OCI-LY7 (cell line): ENCODE results near the gene DDX39B. TPM values are rescaled to one million over a fixed set of nuclear protein-coding genes. Genes with fewer than 3 reads are reported as not detected.

Source experiments
- BruUV-seq: library from RNA; stranded (reverse); fragments of 400-500 nt; replicated peaks from 2 replicates; lab custom pipeline; 2021; lab: Mats Ljungman, UMichigan
- CTCF ChIA-PET: fragments of 300-600 bp; sonication (Branson Sonifier 250); formaldehyde crosslinking; loops from one replicate; lab custom pipeline; 2022; ENCODE audit warnings: antibody characterized with exemption; ENCODE audit not compliant: unreplicated experiment; lab: Charles Lee
- POLR2A ChIA-PET: fragments of 300-600 bp; sonication (Branson Sonifier 250); formaldehyde crosslinking; loops from one replicate; lab custom pipeline; 2022; ENCODE audit warnings: antibody characterized with exemption; lab: Charles Lee
- DNase-seq: peaks from one replicate; pipeline ENCODE4 v3.0.0-alpha.2; 2015; ENCODE audit warnings: low spot score
- H2AFZ ChIP-seq: fragments of 200-600 bp; sonication (generic), shearing (Covaris generic); 2 replicates; pipeline ENCODE4 v1.6.1; 2014; ENCODE audit warnings: mild to moderate bottlenecking, antibody characterized with exemption, low read length, moderate library complexity
- H3K27ac ChIP-seq: fragments of 200-600 bp; sonication (generic); 2 replicates; pipeline ENCODE4 v1.5.1; 2014; ENCODE audit warnings: mixed run types, low read depth, mild to moderate bottlenecking, moderate library complexity, low read length, inconsistent platforms; ENCODE audit not compliant: poor library complexity, severe bottlenecking
- H3K36me3 ChIP-seq: fragments of 200-600 bp; sonication (generic); 2 replicates; pipeline ENCODE4 v1.6.1; 2014; ENCODE audit warnings: mild to moderate bottlenecking, antibody characterized with exemption, low read length, moderate library complexity, mixed read lengths; ENCODE audit not compliant: insufficient read depth
- H3K4me1 ChIP-seq: fragments of 200-600 bp; sonication (generic); 2 replicates; pipeline ENCODE4 v1.5.1; 2014; ENCODE audit warnings: mild to moderate bottlenecking, low read length; ENCODE audit not compliant: insufficient read depth, poor library complexity, severe bottlenecking
- H3K4me2 ChIP-seq: fragments of 200-600 bp; sonication (generic); 2 replicates; pipeline ENCODE4 v1.6.1; 2014; ENCODE audit warnings: mild to moderate bottlenecking, low read length
- H3K4me3 ChIP-seq: fragments of 200-600 bp; sonication (generic); 2 replicates; pipeline ENCODE4 v1.5.1; 2014; ENCODE audit warnings: mild to moderate bottlenecking, low read depth, low read length; ENCODE audit not compliant: poor library complexity, severe bottlenecking
- H3K79me2 ChIP-seq: fragments of 200-600 bp; sonication (generic); 2 replicates; pipeline ENCODE4 v1.6.1; 2016; ENCODE audit warnings: low read depth, mild to moderate bottlenecking, low read length, moderate library complexity, mixed read lengths; ENCODE audit not compliant: insufficient read depth
- H3K9me2 ChIP-seq: fragments of 200-600 bp; sonication (generic); 2 replicates; pipeline ENCODE4 v1.6.1; 2016; ENCODE audit warnings: mild to moderate bottlenecking, low read length, mixed read lengths; ENCODE audit not compliant: insufficient read depth
- H3K9me3 ChIP-seq: fragments of 200-600 bp; sonication (generic); 2 replicates; pipeline ENCODE4 v1.6.1; 2014; ENCODE audit warnings: mild to moderate bottlenecking, mixed run types, low read length, mixed read lengths
- H4K20me1 ChIP-seq: fragments of 200-600 bp; sonication (generic); 2 replicates; pipeline ENCODE4 v1.6.1; 2014; ENCODE audit warnings: mild to moderate bottlenecking, antibody characterized with exemption, low read length, moderate library complexity, mixed read lengths; ENCODE audit not compliant: insufficient read depth
- CTCF ChIP-seq: fragments of 200-600 bp; sonication (generic); conservative IDR thresholded peaks from 2 replicates; pipeline ENCODE4 v1.5.1; 2014; ENCODE audit warnings: mild to moderate bottlenecking, antibody characterized with exemption, low read length, moderate library complexity, mixed read lengths
- EZH2phosphoT487 ChIP-seq: fragments of 200-600 bp; sonication (generic); IDR thresholded peaks from 2 replicates; pipeline ENCODE4 v1.6.1; 2018; ENCODE audit warnings: low read depth, borderline replicate concordance, mild to moderate bottlenecking, mixed run types, antibody characterized with exemption, low read length, moderate library complexity, mixed read lengths
- intact Hi-C: fragments of 100-400 bp; cut with micrococcal nuclease; formaldehyde crosslinking; loops from one replicate; pipeline ENCODE4 v1.10.0; 2022; ENCODE audit not compliant: unreplicated experiment
- total RNA-seq, 2 experiments: library from RNA; depleted of rRNA in 1 of 2; stranded (reverse); fragments of >200 nt in 1 of 2; shearing (Covaris generic) in 1 of 2; gene quantifications; 2 replicates each; pipeline ENCODE4 v1.2.3, GENCODE V29; 2014 to 2022

Gene DDX39B
- total RNA-seq, 2 experiments from 2014 or later: 481 to 736 TPM

GRCh38 chr6:31558631-31559500, 17.1 kb upstream of the DDX39B start:
- H3K9me2 ChIP-seq: no peaks in the 10 kb centered on the region
- ChIA-PET POLR2A (interaction anchor here (0.9 to 1.9 kb wide), 5 partner anchors 10 to 24 kb away, joined by 3 to 5 read pairs (median 4); partner anchors contain the start of gene TNF), CTCF (interaction anchor here (1.6 kb wide), 1 partner anchor 14 kb away, joined by 3 read pairs; no protein-coding TSS in a partner anchor)
- no peaks in the 10 kb centered on the region for H3K9me3 ChIP-seq
- no peaks in the 10 kb centered on the region for H3K79me2 ChIP-seq
- H3K36me3 ChIP-seq: peaks cover 46% of the 10 kb centered on the region
- peak overlapping the region; percentile 94 for H3K27ac ChIP-seq
- BruUV-seq: no TSS peak
- peak; percentile 75 for DNase-seq
- H3K4me1 ChIP-seq: peaks cover 83% of the 10 kb centered on the region
- H3K4me3 ChIP-seq: peak overlapping the region; percentile 57
- TF ChIP-seq CTCF (no peak), EZH2phosphoT487 (no peak)
- intact Hi-C loops: no loop called here
- no peak overlapping the region for H2AFZ ChIP-seq
- H4K20me1 ChIP-seq: no peaks in the 10 kb centered on the region
- H3K4me2 ChIP-seq: peak overlapping the region; percentile 81

- intact Hi-C loops: no loop called here
These were observed 16.5 kb upstream of the DDX39B start for GRCh38 chr6:31558318-31558625.

More at GRCh38 chr6:31558318-31558625, 16.5 kb upstream of the DDX39B start:
- POLR2A ChIA-PET: interaction anchor here (1.1 to 1.5 kb wide), 2 partner anchors 17 to 25 kb away, joined by 3 to 5 read pairs; partner anchors contain the start of gene TNF
- peak overlapping the region; percentile 94 for H3K27ac ChIP-seq
- no peaks in the 10 kb centered on the region for H3K9me2 ChIP-seq
- peak overlapping the region; percentile 81 for H3K4me2 ChIP-seq
- TF ChIP-seq EZH2phosphoT487 (no peak), CTCF (no peak)
- no TSS peak for BruUV-seq
- no peak for DNase-seq
- H3K9me3 ChIP-seq: no peaks in the 10 kb centered on the region
- H3K4me3 ChIP-seq: peak overlapping the region; percentile 57
- no peaks in the 10 kb centered on the region for H4K20me1 ChIP-seq
- no peak overlapping the region for H2AFZ ChIP-seq
- CTCF ChIA-PET: interaction anchor here (1.6 kb wide), 1 partner anchor 15 kb away, joined by 3 read pairs; no protein-coding TSS in a partner anchor
- H3K4me1 ChIP-seq: peaks cover 82% of the 10 kb centered on the region
- H3K79me2 ChIP-seq: no peaks in the 10 kb centered on the region
- H3K36me3 ChIP-seq: peaks cover 51% of the 10 kb centered on the region
